ENCODE data around the gene SLC4A1AP.
"Not testable (repeated sequence)": the region's sequence is repeated elsewhere in the genome, so short reads cannot be mapped to it uniquely, and the experiment has no call there.

DNA sequence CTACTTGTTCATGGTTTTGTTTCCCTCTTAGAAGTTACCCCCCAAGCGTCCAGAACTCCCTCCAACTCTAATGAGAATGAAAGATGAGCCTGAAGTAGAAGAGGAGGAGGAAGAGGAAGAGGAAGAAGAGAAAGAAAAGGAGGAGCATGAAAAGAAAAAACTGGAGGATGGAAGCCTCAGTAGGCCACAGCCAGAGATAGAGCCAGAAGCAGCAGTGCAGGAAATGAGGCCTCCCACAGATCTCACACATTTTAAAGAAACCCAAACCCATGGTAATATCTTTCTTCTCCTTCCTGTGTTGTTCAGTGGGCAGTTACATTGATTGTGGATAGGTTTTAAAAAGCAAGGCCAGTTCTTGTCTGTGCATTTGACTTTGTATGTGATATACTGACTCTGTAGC is 21.3 kb downstream of the SLC4A1AP start:
- TF ChIP-seq, protein P1, sequence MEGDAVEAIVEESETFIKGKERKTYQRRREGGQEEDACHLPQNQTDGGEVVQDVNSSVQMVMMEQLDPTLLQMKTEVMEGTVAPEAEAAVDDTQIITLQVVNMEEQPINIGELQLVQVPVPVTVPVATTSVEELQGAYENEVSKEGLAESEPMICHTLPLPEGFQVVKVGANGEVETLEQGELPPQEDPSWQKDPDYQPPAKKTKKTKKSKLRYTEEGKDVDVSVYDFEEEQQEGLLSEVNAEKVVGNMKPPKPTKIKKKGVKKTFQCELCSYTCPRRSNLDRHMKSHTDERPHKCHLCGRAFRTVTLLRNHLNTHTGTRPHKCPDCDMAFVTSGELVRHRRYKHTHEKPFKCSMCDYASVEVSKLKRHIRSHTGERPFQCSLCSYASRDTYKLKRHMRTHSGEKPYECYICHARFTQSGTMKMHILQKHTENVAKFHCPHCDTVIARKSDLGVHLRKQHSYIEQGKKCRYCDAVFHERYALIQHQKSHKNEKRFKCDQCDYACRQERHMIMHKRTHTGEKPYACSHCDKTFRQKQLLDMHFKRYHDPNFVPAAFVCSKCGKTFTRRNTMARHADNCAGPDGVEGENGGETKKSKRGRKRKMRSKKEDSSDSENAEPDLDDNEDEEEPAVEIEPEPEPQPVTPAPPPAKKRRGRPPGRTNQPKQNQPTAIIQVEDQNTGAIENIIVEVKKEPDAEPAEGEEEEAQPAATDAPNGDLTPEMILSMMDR (CRISPR knock-in tag; IDR thresholded peaks at IDR 0.05) = not testable (repeated sequence)
- not testable (repeated sequence) for TF ChIP-seq ELF3 (CRISPR knock-in tag; IDR thresholded peaks at IDR 0.05); ZNF703 (CRISPR knock-in tag; IDR thresholded peaks at IDR 0.05; ENCODE audit: borderline replicate concordance)

Measured in HepG2 (cell line).